Gastrocnemius medialis (tissue), 4 donors: ENCODE results near the gene CIZ1. TPM values are rescaled to one million over a fixed set of nuclear protein-coding genes. Genes with fewer than 3 reads are reported as not detected.
A peak's percentile ranks its signal among the peaks of the same experiment; 100 is the strongest.

Experiments
- ATAC-seq, 2 donors: fragments of 150-250 bp; one replicate each; pipeline ENCODE4 v1.9.1; 2016
- DNase-seq, 2 donors: peaks; one replicate each; pipeline ENCODE4 v3.0.0-alpha.2; 2019
- H3K27ac ChIP-seq, 4 donors: fragments of 200-600 bp; sonication (generic); 1 replicate in 1 of 4; 2 replicates in 3 of 4; pipeline ENCODE4 v1.5.1; 2016 to 2018; ENCODE audit warnings: mild to moderate bottlenecking in 2 of 4, moderate library complexity in 1 of 4
- H3K27me3 ChIP-seq, 3 donors: fragments of 200-600 bp; sonication (generic) in 2 of 3; 1 replicate in 1 of 3; 2 replicates in 2 of 3; pipeline versions ENCODE4 v1.5.1 to v1.6.0; 2016 to 2019; ENCODE audit warnings: mild to moderate bottlenecking in 1 of 3, moderate library complexity in 1 of 3
- H3K36me3 ChIP-seq, 2 donors: fragments of 200-600 bp; sonication (generic) in 1 of 2; one replicate each; pipeline ENCODE4 v1.5.1; 2017 to 2018
- H3K4me1 ChIP-seq, 2 donors: fragments of 200-600 bp; sonication (generic) in 1 of 2; one replicate each; pipeline ENCODE4 v1.5.1; 2016 to 2017; ENCODE audit warnings: mild to moderate bottlenecking in 2 of 2
- H3K4me3 ChIP-seq, 4 donors: fragments of 200-600 bp; sonication (generic) in 3 of 4; 1 replicate in 1 of 4; 2 replicates in 3 of 4; pipeline ENCODE4 v1.5.1; 2016 to 2019; ENCODE audit warnings: mild to moderate bottlenecking in 2 of 4
- H3K9me3 ChIP-seq, 3 donors: fragments of 200-600 bp; sonication (generic) in 2 of 3; 1 replicate in 1 of 3; 2 replicates in 2 of 3; pipeline ENCODE4 v1.5.1; 2016 to 2019
- CTCF ChIP-seq, 5 experiments: fragments of 450-650 bp in 3 of 5; fragments of 200-600 bp in 2 of 5; sonication (generic) in 2 of 5; IDR thresholded peaks in 4 of 5; conservative IDR thresholded peaks in 1 of 5; 1 replicate in 4 of 5; 2 replicates in 1 of 5; pipeline ENCODE4 v1.5.1; 2016 to 2019; ENCODE audit warnings: antibody characterized with exemption in 5 of 5, mild to moderate bottlenecking in 3 of 5, moderate library complexity in 3 of 5
- POLR2A ChIP-seq, 2 donors: fragments of 450-650 bp; IDR thresholded peaks; one replicate each; pipeline ENCODE4 v1.6.1; 2017; ENCODE audit warnings: antibody characterized with exemption in 2 of 2, mild to moderate bottlenecking in 2 of 2, moderate library complexity in 2 of 2
- in situ Hi-C, 4 donors: fragments of 200-750 bp; cut with MboI; loops; one replicate each; pipeline versions ENCODE4 v1.15.0 to v1.8.0; 2017; ENCODE audit warnings: low sequenced_read_pairs in 4 of 4
- intact Hi-C: fragments of 100-400 bp; cut with DNase I; formaldehyde crosslinking; loops from one replicate; pipeline ENCODE4 v1.15.1; 2023; ENCODE audit warnings: low total_unique reads
- total RNA-seq, 4 donors: library from RNA; depleted of rRNA; stranded (reverse); fragments of >200 nt; gene quantifications; one replicate each; pipeline versions ENCODE4 v1.1.0 to v1.2.3, GENCODE V29; 2016

Gene CIZ1
- total RNA-seq, 4 donors from 2014 or later = 47.8 to 61.3 (median 53.0) TPM

DNA sequence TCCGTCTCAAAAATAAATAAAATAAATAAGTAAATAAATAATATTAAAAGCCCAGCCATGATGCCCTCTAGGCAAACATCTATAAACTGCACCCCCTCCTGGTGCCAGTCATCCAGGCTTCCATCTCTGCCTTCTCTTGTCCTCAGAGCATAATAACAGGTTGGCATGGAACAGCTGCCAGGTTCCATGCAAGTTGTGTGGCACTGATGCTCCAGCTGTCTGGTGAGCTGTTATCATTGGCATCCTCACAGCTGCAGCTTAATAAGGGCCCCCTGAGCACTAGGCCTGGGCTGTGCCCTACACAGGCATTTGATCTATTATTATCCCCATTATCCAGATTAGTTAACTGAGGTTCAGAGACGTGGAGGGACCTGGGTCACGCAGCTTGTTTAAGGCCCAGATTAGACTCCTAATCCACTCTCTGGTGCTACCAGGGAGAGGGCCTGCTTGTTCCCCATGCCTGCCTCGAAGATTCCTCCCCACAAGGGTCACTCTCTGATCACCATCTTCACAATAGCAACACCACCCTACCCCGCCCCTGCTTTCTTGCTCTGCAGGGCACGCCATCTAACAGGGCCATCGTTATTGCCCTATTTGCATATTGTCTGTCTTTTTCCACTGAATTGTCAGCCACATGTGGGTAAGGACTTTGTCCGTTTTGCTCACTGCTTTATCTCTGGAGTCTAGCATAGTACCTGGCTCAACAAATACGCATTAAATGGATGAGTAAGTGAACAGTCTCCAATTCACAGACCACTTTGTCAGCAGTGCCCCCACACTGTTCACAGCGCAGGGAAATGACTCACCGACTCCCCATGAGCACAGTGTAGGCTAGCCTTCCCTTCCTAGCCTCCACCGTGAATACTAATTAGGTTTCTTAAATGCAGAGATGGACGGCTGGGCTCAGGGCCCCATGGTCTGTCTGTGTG lies 10.3 kb upstream of the CIZ1 start:
- Histone ChIP-seq H3K27me3 (peaks cover 8 to 15% (median 14%) of the 10 kb centered on the region in 3 donors), H3K27ac (no peak overlapping the region), H3K4me3 (no peak overlapping the region), H3K9me3 (no peaks in the 10 kb centered on the region), H3K4me1 (peaks cover 7 to 9% of the 10 kb centered on the region in 2 donors), H3K36me3 (no peaks in the 10 kb centered on the region)
- in situ Hi-C loops (no loop called here), intact Hi-C loops (no loop called here)
- TF ChIP-seq POLR2A (IDR thresholded peaks at IDR 0.05) (no peak), CTCF (IDR thresholded peaks at IDR 0.05 in 4 of 5, conservative IDR thresholded peaks at IDR 0.05 in 1 of 5) (no peak)
- DNase-seq = no peak
- ATAC-seq = no peak

- Histone ChIP-seq H3K27ac (peak overlapping the region; percentile 64 to 93 (median 90)), H3K27me3 (no peaks in the 10 kb centered on the region), H3K4me1 (peaks cover 10 to 15% of the 10 kb centered on the region in 2 donors), H3K36me3 (peaks cover 0 to 15% of the 10 kb centered on the region in 2 donors), H3K4me3 (peak overlapping the region in 2 of 4 donors; percentile 83 to 92), H3K9me3 (no peaks in the 10 kb centered on the region)
- ATAC-seq = no peak
- no peak for DNase-seq
- in situ Hi-C loops (loop anchor here in 1 of 4 donors (25.0 kb wide), 1 partner anchor 144 kb away; the partner anchor contains the start of gene SLC27A4), intact Hi-C loops (no loop called here)
- TF ChIP-seq POLR2A (IDR thresholded peaks at IDR 0.05) (no peak), CTCF (IDR thresholded peaks at IDR 0.05 in 4 of 5, conservative IDR thresholded peaks at IDR 0.05 in 1 of 5) (no peak)
Observed at GRCh38 chr9:128193469-128194096, 2.2 kb upstream of the CIZ1 start.

GRCh38 chr9:128192601-128193371 lies 1.4 kb upstream of the CIZ1 start:
- DNase-seq = peak; percentile 74 to 92
- Histone ChIP-seq H3K27me3 (no peaks in the 10 kb centered on the region), H3K4me1 (peaks cover 10 to 15% of the 10 kb centered on the region in 2 donors), H3K4me3 (peak overlapping the region; percentile 72 to 92 (median 80)), H3K36me3 (peaks cover 0 to 21% of the 10 kb centered on the region in 2 donors), H3K9me3 (no peaks in the 10 kb centered on the region), H3K27ac (peak overlapping the region; percentile 64 to 93 (median 90))
- in situ Hi-C loops (loop anchor here in 1 of 4 donors (25.0 kb wide), 1 partner anchor 145 kb away; the partner anchor contains the start of gene SLC27A4), intact Hi-C loops (no loop called here)
- TF ChIP-seq CTCF (IDR thresholded peaks at IDR 0.05 in 4 of 5, conservative IDR thresholded peaks at IDR 0.05 in 1 of 5) (peak in 3 of 5 experiments; percentile 21 to 51 (median 35)), POLR2A (IDR thresholded peaks at IDR 0.05) (peak; percentile 58 to 71)
- peak; percentile 81 to 86 for ATAC-seq
